ENCODE data around the gene STUM. TPM values are rescaled to one million over a fixed set of nuclear protein-coding genes. Genes with fewer than 3 reads are reported as not detected.

STUM gene
- total RNA-seq, 1 donor from 2014 or later, result 0.86 TPM

GRCh38 chr1:226655251-226656163, 106.9 kb downstream of the STUM start:
- no peak for DNase-seq (ENCODE audit: low read depth, low spot score)
- TF ChIP-seq CTCF (conservative IDR thresholded peaks at IDR 0.05), result no peak
- Mint-ChIP-seq H3K36me3 (ENCODE audit: low read depth) (no peaks in the 10 kb centered on the region), H3K4me3 (no peak overlapping the region), H3K9me3 (no peaks in the 10 kb centered on the region), H3K4me1 (peaks cover 72% of the 10 kb centered on the region), H3K27ac (ENCODE audit: unreplicated experiment) (no peak overlapping the region), H3K27me3 (ENCODE audit: low read depth) (no peaks in the 10 kb centered on the region)

GRCh38 chr1:226656201-226656600, 107.6 kb downstream of the STUM start:
- H3K27me3 Mint-ChIP-seq (ENCODE audit: low read depth), result no peaks in the 10 kb centered on the region
- H3K27ac Mint-ChIP-seq (ENCODE audit: unreplicated experiment), result no peak overlapping the region
- DNase-seq (ENCODE audit: low read depth, low spot score), result no peak

GRCh38 chr1:226656601-226657277, 108.2 kb downstream of the STUM start:
- H3K27me3 Mint-ChIP-seq (ENCODE audit: low read depth), result no peaks in the 10 kb centered on the region
- no peak for TF ChIP-seq CTCF (conservative IDR thresholded peaks at IDR 0.05)
- no peak overlapping the region for H3K27ac Mint-ChIP-seq (ENCODE audit: unreplicated experiment)
- H3K4me1 Mint-ChIP-seq, result peaks cover 78% of the 10 kb centered on the region
- H3K9me3 Mint-ChIP-seq, result no peaks in the 10 kb centered on the region
- no peak for DNase-seq (ENCODE audit: low read depth, low spot score)
- H3K36me3 Mint-ChIP-seq (ENCODE audit: low read depth), result no peaks in the 10 kb centered on the region
- H3K4me3 Mint-ChIP-seq, result no peak overlapping the region

More at GRCh38 chr1:226656201-226656600, 107.6 kb downstream of the STUM start:
- H3K4me1 Mint-ChIP-seq, result peaks cover 72% of the 10 kb centered on the region
- no peak for TF ChIP-seq CTCF (conservative IDR thresholded peaks at IDR 0.05)
- no peak overlapping the region for H3K4me3 Mint-ChIP-seq
- H3K9me3 Mint-ChIP-seq, result no peaks in the 10 kb centered on the region
- no peaks in the 10 kb centered on the region for H3K36me3 Mint-ChIP-seq (ENCODE audit: low read depth)

GRCh38 chr1:226657895-226658545, 109.5 kb downstream of the STUM start:
- Mint-ChIP-seq H3K27me3 (ENCODE audit: low read depth) (no peaks in the 10 kb centered on the region), H3K27ac (ENCODE audit: unreplicated experiment) (peak overlapping the region; percentile 96), H3K36me3 (ENCODE audit: low read depth) (no peaks in the 10 kb centered on the region), H3K4me3 (peak overlapping the region; percentile 19), H3K9me3 (no peaks in the 10 kb centered on the region), H3K4me1 (peaks cover 86% of the 10 kb centered on the region)
- DNase-seq (ENCODE audit: low read depth, low spot score), result no peak
- TF ChIP-seq CTCF (conservative IDR thresholded peaks at IDR 0.05), result no peak

- no peaks in the 10 kb centered on the region for H3K9me3 Mint-ChIP-seq
- peaks cover 85% of the 10 kb centered on the region for H3K4me1 Mint-ChIP-seq
- no peaks in the 10 kb centered on the region for H3K27me3 Mint-ChIP-seq (ENCODE audit: low read depth)
- H3K36me3 Mint-ChIP-seq (ENCODE audit: low read depth), result no peaks in the 10 kb centered on the region
- H3K4me3 Mint-ChIP-seq, result peak overlapping the region; percentile 51
- H3K27ac Mint-ChIP-seq (ENCODE audit: unreplicated experiment), result peak overlapping the region; percentile 96
- TF ChIP-seq CTCF (conservative IDR thresholded peaks at IDR 0.05), result no peak
- no peak for DNase-seq (ENCODE audit: low read depth, low spot score)
These were observed 110.1 kb downstream of the STUM start for GRCh38 chr1:226658546-226659125.
